Caco-2 (cell line): Measurements from ENCODE around the gene GNG10. TPM values are rescaled to one million over a fixed set of nuclear protein-coding genes. Genes with fewer than 3 reads are reported as not detected.

ENCODE experiments used
- BruUV-seq: library from RNA; stranded (reverse); fragments of 400-500 nt; replicated peaks from 2 replicates; lab custom pipeline; 2021; lab: Mats Ljungman, UMichigan
- CTCF ChIA-PET: fragments of 300-600 bp; sonication (Branson Sonifier 250); formaldehyde crosslinking; loops from one replicate; lab custom pipeline; 2022; ENCODE audit warnings: antibody characterized with exemption; lab: Charles Lee
- POLR2A ChIA-PET: fragments of 300-600 bp; sonication (Branson Sonifier 250); formaldehyde crosslinking; loops from one replicate; lab custom pipeline; 2022; ENCODE audit warnings: antibody characterized with exemption; lab: Charles Lee
- DNase-seq, 2 experiments: peaks; one replicate each; pipeline versions ENCODE4 v3.0.0 to v3.0.0-alpha.2; 2020 to 2022
- H3K27me3 ChIP-seq: replicated peaks from 2 replicates; pipeline ENCODE4 v1.6.0; 2011; ENCODE audit warnings: low read length; ENCODE audit not compliant: control insufficient read depth, insufficient read depth
- H3K36me3 ChIP-seq: 2 replicates; pipeline ENCODE4 v1.5.1; 2011; ENCODE audit warnings: low read length; ENCODE audit not compliant: control insufficient read depth, insufficient read depth
- H3K4me1 ChIP-seq: fragments of 250-450 bp; sonication (Bioruptor Pico); 2 replicates; pipeline ENCODE4 v1.5.1; 2020; ENCODE audit warnings: mild to moderate bottlenecking
- H3K4me3 ChIP-seq: 2 replicates; pipeline ENCODE4 v1.5.1; 2011; ENCODE audit warnings: low read depth, mild to moderate bottlenecking, control low read depth, low read length
- H3K9me3 ChIP-seq: fragments of 250-450 bp; sonication (Bioruptor Pico); 2 replicates; pipeline ENCODE4 v1.5.1; 2020; ENCODE audit warnings: mild to moderate bottlenecking, moderate library complexity
- H3K27ac Mint-ChIP-seq: one replicate; pipeline ENCODE4 v1.8.0; 2022; ENCODE audit warnings: mixed read lengths; ENCODE audit not compliant: unreplicated experiment
- H3K27me3 Mint-ChIP-seq: one replicate; pipeline ENCODE4 v1.8.0; 2022; ENCODE audit warnings: mixed read lengths; ENCODE audit not compliant: insufficient read depth, unreplicated experiment
- H3K36me3 Mint-ChIP-seq: one replicate; pipeline ENCODE4 v1.8.0; 2022; ENCODE audit warnings: mild to moderate bottlenecking, mixed read lengths; ENCODE audit not compliant: insufficient read depth, unreplicated experiment
- H3K4me1 Mint-ChIP-seq: one replicate; pipeline ENCODE4 v1.8.0; 2022; ENCODE audit warnings: low read depth, mixed read lengths; ENCODE audit not compliant: unreplicated experiment
- H3K4me3 Mint-ChIP-seq: one replicate; pipeline ENCODE4 v1.8.0; 2022; ENCODE audit warnings: mild to moderate bottlenecking, moderate library complexity, mixed read lengths; ENCODE audit not compliant: unreplicated experiment
- H3K9me3 Mint-ChIP-seq: one replicate; pipeline ENCODE4 v1.8.0; 2022; ENCODE audit warnings: mixed read lengths; ENCODE audit not compliant: unreplicated experiment
- intact Hi-C: fragments of 100-400 bp; cut with micrococcal nuclease; formaldehyde crosslinking; loops from one replicate; pipeline ENCODE4 v1.10.0; 2022; ENCODE audit not compliant: unreplicated experiment
- total RNA-seq: library from RNA; stranded (reverse); gene quantifications from 2 replicates; pipeline ENCODE4 v1.2.3, GENCODE V29; 2022
- TF ChIP-seq, protein P1 (sequence below), 2 experiments: fragments of 200-600 bp in 1 of 2; IDR thresholded peaks; 1 replicate in 1 of 2; 2 replicates in 1 of 2; pipeline versions ENCODE4 v1.5.1 to v1.8.0; 2011 to 2022; ENCODE audit warnings: antibody characterized with exemption in 1 of 2, control low read depth in 1 of 2, inconsistent platforms in 1 of 2, low read depth in 1 of 2, low read length in 1 of 2, mild to moderate bottlenecking in 1 of 2, moderate library complexity in 1 of 2; ENCODE audit not compliant: insufficient read depth in 1 of 2, severe bottlenecking in 1 of 2, unreplicated experiment in 1 of 2

GNG10 gene
- total RNA-seq, 1 experiment from 2014 or later, result 54.0 TPM

DNA sequence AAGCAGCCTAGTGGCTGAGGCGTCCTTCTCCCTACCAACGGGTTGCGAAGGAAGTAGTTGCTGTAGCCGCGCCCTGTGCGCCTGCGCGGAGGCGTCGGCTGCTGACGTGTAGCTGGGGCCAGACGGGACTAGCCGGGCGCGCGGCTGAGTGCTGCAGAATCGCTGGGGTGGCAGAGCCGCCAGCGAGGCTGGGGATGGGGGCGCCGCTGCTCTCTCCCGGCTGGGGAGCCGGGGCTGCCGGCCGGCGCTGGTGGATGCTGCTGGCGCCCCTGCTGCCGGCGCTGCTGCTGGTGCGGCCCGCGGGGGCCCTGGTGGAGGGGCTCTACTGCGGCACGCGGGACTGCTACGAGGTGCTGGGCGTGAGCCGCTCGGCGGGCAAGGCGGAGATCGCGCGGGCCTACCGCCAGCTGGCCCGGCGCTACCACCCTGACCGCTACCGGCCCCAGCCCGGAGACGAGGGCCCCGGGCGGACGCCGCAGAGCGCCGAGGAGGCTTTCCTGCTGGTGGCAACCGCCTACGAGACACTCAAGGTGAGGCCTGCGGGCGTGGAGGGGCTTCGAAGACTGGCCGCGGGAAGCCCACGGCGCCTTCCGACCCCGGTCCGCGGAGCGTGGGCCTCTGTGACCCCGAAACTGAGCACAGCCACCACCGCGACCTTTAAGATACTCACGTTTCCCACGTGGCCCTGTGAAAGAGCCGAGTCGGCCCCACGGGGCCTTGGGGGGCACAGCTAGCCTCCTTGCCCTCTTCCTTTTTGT, 30.0 kb upstream of the GNG10 start, which contains the start of gene DNAJC25:
TSS of gene DNAJC25 (plus strand) at position 121 of the 758 bp plus-strand sequence. CDS start at position 195, 74 bp downstream.
- Histone ChIP-seq H3K36me3 (no peaks in the 10 kb centered on the region), H3K4me3 (peak within 1 kb of the TSS; percentile 88), H3K9me3 (no peaks in the 10 kb centered on the region), H3K27me3 (no peaks in the 10 kb centered on the region), H3K4me1 (peaks cover 28% of the 10 kb centered on the region)
- intact Hi-C loops, result loop anchor here (1.0 kb wide), 2 partner anchors 32 to 60 kb away; no protein-coding TSS in a partner anchor
- DNase-seq, result peak; percentile 98 to 99
- no TSS peak for BruUV-seq
- peak within 1 kb of the TSS; percentile 85 for H3K27ac Mint-ChIP-seq
- ChIA-PET CTCF (interaction anchor here (0.5 to 1.0 kb wide), 4 partner anchors 10 to 55 kb away, joined by 3 to 6 read pairs (median 4); no protein-coding TSS in a partner anchor), POLR2A (interaction anchor here (1.0 to 1.4 kb wide), 5 partner anchors 11 to 35 kb away, joined by 3 to 9 read pairs (median 6); partner anchors contain the start of genes GNG10 and PTGR1)
- H3K36me3 Mint-ChIP-seq, result peaks cover 28% of the 10 kb centered on the region
- H3K9me3 Mint-ChIP-seq, result no peaks in the 10 kb centered on the region
- peak within 1 kb of the TSS; percentile 98 for H3K4me3 Mint-ChIP-seq
- H3K4me1 Mint-ChIP-seq, result peaks cover 37% of the 10 kb centered on the region
- H3K27me3 Mint-ChIP-seq, result no peaks in the 10 kb centered on the region
- TF ChIP-seq, protein P1, sequence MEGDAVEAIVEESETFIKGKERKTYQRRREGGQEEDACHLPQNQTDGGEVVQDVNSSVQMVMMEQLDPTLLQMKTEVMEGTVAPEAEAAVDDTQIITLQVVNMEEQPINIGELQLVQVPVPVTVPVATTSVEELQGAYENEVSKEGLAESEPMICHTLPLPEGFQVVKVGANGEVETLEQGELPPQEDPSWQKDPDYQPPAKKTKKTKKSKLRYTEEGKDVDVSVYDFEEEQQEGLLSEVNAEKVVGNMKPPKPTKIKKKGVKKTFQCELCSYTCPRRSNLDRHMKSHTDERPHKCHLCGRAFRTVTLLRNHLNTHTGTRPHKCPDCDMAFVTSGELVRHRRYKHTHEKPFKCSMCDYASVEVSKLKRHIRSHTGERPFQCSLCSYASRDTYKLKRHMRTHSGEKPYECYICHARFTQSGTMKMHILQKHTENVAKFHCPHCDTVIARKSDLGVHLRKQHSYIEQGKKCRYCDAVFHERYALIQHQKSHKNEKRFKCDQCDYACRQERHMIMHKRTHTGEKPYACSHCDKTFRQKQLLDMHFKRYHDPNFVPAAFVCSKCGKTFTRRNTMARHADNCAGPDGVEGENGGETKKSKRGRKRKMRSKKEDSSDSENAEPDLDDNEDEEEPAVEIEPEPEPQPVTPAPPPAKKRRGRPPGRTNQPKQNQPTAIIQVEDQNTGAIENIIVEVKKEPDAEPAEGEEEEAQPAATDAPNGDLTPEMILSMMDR (IDR thresholded peaks at IDR 0.05; ENCODE audit: insufficient read depth in 1 of 2, low read depth in 1 of 2, low read length in 1 of 2, severe bottlenecking in 1 of 2, unreplicated experiment in 1 of 2), result no peak

DNA sequence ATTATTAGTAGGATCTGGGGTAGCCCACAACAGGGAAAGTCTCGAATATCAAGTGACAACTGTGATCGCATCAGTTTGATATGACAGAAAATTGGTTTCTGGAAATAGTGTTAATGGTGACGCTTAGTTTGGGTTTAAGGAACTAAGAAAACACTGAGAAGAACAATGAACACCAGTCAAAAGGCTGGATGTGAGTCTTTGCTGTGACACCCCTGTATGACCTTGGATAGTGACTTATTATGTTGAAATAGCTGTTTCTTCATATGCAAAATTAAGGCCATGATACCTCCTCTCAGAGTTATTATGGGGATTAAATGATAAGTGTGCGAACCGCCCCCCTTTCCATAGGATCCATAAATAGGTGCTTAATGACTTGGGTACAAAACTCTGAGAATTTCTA, 29.3 kb upstream of the GNG10 start:
- Histone ChIP-seq H3K4me3 (peak overlapping the region; percentile 88), H3K27me3 (no peaks in the 10 kb centered on the region), H3K36me3 (no peaks in the 10 kb centered on the region), H3K9me3 (no peaks in the 10 kb centered on the region), H3K4me1 (peaks cover 28% of the 10 kb centered on the region)
- TF ChIP-seq, protein P1 (IDR thresholded peaks at IDR 0.05; ENCODE audit: insufficient read depth in 1 of 2, low read depth in 1 of 2, low read length in 1 of 2, severe bottlenecking in 1 of 2, unreplicated experiment in 1 of 2), result no peak
- ChIA-PET CTCF (interaction anchor here (0.6 kb wide), 1 partner anchor 61 kb away, joined by 3 read pairs; no protein-coding TSS in a partner anchor), POLR2A (interaction anchor here (1.3 to 1.4 kb wide), 2 partner anchors 29 to 33 kb away, joined by 6 to 9 read pairs; partner anchors contain the start of genes GNG10 and PTGR1)
- peaks cover 28% of the 10 kb centered on the region for H3K36me3 Mint-ChIP-seq
- no peaks in the 10 kb centered on the region for H3K9me3 Mint-ChIP-seq
- DNase-seq, result no peak
- TSS peak; percentile 42 for BruUV-seq
- H3K4me1 Mint-ChIP-seq, result peaks cover 37% of the 10 kb centered on the region
- H3K4me3 Mint-ChIP-seq, result peak overlapping the region; percentile 98
- no peaks in the 10 kb centered on the region for H3K27me3 Mint-ChIP-seq
- H3K27ac Mint-ChIP-seq, result peak overlapping the region; percentile 35
- intact Hi-C loops, result no loop called here

DNA sequence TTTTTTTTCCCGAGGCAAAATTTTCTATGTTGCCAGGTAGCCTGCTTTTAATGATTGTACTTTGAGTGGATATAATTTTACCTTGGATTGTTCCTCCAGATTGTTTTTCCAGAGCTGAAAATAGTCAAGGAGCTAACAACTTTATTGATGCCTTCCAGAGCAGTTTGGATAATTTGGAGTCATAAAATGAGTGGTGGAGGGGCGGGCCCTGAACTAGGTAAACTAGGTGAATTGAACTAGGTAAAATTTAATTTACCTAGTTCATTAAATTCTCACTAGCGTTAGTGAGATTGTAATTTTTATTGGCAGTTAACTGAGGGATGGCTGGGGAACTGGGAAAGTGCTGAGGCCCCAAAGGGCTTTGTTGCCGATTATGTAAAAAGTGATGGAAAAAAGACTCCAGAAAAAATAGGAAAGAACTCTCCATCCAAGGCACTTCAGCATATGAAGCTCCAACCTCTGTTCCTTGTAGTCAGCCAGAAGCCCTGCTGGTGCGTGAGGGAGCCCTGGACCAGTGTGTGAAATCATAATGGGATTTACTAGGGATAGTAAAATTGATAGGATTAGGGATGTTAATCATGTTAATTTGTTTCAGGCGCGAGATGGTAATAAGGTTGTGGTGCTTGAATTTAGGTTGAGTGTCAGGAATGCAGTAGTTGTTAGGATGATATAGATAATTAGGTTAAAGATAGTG, 28.6 kb upstream of the GNG10 start:
- peak overlapping the region; percentile 7; the same call in 1 of the 2 replicates for H3K4me3 ChIP-seq
- BruUV-seq, result no TSS peak
- no peaks in the 10 kb centered on the region for H3K9me3 ChIP-seq
- H3K36me3 ChIP-seq, result no peaks in the 10 kb centered on the region
- H3K4me3 Mint-ChIP-seq, result peak overlapping the region; percentile 98
- no peak overlapping the region for H3K27ac Mint-ChIP-seq
- H3K36me3 Mint-ChIP-seq, result peaks cover 28% of the 10 kb centered on the region
- peaks cover 34% of the 10 kb centered on the region for H3K4me1 ChIP-seq
- H3K4me1 Mint-ChIP-seq, result peaks cover 33% of the 10 kb centered on the region
- no peak for DNase-seq
- ChIA-PET CTCF (interaction anchor here (0.6 kb wide), 1 partner anchor 60 kb away, joined by 3 read pairs; no protein-coding TSS in a partner anchor), POLR2A (no interaction called here)
- H3K9me3 Mint-ChIP-seq, result no peaks in the 10 kb centered on the region
- no peaks in the 10 kb centered on the region for H3K27me3 Mint-ChIP-seq
- intact Hi-C loops, result no loop called here
- TF ChIP-seq, protein P1 (IDR thresholded peaks at IDR 0.05; ENCODE audit: insufficient read depth in 1 of 2, low read depth in 1 of 2, low read length in 1 of 2, severe bottlenecking in 1 of 2, unreplicated experiment in 1 of 2), result no peak
- no peaks in the 10 kb centered on the region for H3K27me3 ChIP-seq
